ENCODE data around the gene NFU1. TPM values are rescaled to one million over a fixed set of nuclear protein-coding genes. Genes with fewer than 3 reads are reported as not detected.

NFU1 gene
- total and polyA plus RNA-seq, 8 donors: 16.0 to 40.6 (median 20.0) TPM

DNA sequence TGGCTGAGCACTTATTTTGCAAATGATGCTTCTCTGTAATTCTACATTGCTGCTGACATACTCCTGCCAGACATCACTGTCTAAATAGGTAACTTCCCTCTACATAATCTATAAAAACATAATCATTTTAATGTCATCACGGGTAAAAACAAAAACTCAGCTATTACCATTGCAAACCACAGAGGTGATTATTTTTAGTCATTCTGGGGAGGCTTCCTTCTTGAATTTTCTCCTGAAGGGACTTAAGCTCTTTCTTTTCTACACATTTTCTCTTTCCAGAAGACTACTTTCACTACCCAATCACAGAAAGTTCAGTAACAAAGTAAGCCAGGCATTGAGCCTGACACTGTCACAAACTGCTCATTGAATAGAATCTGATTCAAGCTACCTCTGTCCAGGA is 40.4 kb upstream of the NFU1 start:
- 69 to 92% methylated on average over 1 of the region's 1 CpG for WGBS, 2 donors
- H3K9me3 ChIP-seq: no peaks in the 10 kb centered on the region
- no peak overlapping the region for H3K4me3 ChIP-seq
- H3K36me3 ChIP-seq: no peaks in the 10 kb centered on the region
- intact Hi-C loops (cut with DNase I): no loop called here
- no peak for DNase-seq
- TF ChIP-seq, protein P1, sequence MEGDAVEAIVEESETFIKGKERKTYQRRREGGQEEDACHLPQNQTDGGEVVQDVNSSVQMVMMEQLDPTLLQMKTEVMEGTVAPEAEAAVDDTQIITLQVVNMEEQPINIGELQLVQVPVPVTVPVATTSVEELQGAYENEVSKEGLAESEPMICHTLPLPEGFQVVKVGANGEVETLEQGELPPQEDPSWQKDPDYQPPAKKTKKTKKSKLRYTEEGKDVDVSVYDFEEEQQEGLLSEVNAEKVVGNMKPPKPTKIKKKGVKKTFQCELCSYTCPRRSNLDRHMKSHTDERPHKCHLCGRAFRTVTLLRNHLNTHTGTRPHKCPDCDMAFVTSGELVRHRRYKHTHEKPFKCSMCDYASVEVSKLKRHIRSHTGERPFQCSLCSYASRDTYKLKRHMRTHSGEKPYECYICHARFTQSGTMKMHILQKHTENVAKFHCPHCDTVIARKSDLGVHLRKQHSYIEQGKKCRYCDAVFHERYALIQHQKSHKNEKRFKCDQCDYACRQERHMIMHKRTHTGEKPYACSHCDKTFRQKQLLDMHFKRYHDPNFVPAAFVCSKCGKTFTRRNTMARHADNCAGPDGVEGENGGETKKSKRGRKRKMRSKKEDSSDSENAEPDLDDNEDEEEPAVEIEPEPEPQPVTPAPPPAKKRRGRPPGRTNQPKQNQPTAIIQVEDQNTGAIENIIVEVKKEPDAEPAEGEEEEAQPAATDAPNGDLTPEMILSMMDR (IDR thresholded peaks at IDR 0.05): no peak
- H3K4me1 ChIP-seq: peaks cover 0 to 16% (median 0%) of the 10 kb centered on the region in 3 donors
- no peaks in the 10 kb centered on the region for H3K27me3 ChIP-seq
- no peak for FAIRE-seq
- no peak overlapping the region for H3K27ac ChIP-seq
- no peak for ATAC-seq

DNA sequence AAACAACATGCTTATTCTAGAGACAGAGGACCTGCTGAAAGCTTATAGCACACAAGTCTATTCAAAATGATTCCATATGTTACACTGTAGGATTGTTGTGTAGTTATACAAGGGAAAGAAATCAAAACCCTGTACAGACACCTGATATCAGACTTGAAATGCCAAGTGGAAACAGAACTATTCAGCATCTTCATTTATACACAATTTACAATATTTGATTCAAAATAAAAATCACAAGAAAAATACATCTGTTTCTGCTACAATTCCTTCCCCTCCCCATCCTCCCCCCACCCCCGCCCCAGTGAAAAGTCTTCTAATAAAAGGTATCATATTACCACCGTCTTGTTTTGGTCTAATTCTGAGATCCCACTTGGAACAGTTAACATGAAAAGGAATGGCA is 37.5 kb upstream of the NFU1 start:
- ATAC-seq (no peak), DNase-seq (no peak), FAIRE-seq (no peak)
- WGBS, 2 donors: 78 to 86% methylated on average over 2 of the region's 2 CpGs
- intact Hi-C loops (cut with DNase I): no loop called here
- no peaks in the 10 kb centered on the region for H3K27me3 ChIP-seq
- no peaks in the 10 kb centered on the region for H3K9me3 ChIP-seq
- H3K27ac ChIP-seq: no peak overlapping the region
- H3K4me1 ChIP-seq: peaks cover 0 to 16% (median 10%) of the 10 kb centered on the region in 3 donors
- H3K4me3 ChIP-seq: no peak overlapping the region
- no peaks in the 10 kb centered on the region for H3K36me3 ChIP-seq
- TF ChIP-seq, protein P1 (IDR thresholded peaks at IDR 0.05): no peak

DNA sequence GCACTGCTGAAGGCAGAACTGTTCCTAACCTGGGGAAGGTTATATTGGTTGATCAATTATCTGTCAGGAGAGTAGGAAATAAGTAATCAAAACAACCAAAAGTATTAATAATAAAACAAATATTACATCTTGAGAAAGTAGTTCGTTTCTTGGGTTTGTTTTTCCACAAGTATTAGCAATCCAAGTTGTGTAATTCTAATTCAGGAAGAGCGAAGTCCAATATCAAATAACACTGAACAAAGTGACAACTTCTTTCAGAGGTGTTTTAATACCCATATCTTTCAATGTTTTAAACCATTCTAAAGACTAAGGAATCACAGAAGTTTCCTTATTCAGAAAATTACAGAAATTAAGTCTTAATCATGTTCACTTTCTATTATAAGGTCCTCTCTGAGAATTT is 34.6 kb upstream of the NFU1 start:
- peaks cover 0 to 16% (median 10%) of the 10 kb centered on the region in 3 donors for H3K4me1 ChIP-seq
- peak overlapping the region in 1 of 4 donors; percentile 57 for H3K27ac ChIP-seq
- FAIRE-seq (no peak), ATAC-seq (peak; percentile 51 to 75 (median 64)), DNase-seq (no peak)
- H3K9me3 ChIP-seq: no peaks in the 10 kb centered on the region
- intact Hi-C loops (cut with DNase I): no loop called here
- TF ChIP-seq, protein P1 (IDR thresholded peaks at IDR 0.05): no peak
- no peaks in the 10 kb centered on the region for H3K36me3 ChIP-seq
- no peak overlapping the region for H3K4me3 ChIP-seq
- 38% methylated on average over 2 of the region's 2 CpGs for WGBS, 2 donors
- H3K27me3 ChIP-seq: no peaks in the 10 kb centered on the region

DNA sequence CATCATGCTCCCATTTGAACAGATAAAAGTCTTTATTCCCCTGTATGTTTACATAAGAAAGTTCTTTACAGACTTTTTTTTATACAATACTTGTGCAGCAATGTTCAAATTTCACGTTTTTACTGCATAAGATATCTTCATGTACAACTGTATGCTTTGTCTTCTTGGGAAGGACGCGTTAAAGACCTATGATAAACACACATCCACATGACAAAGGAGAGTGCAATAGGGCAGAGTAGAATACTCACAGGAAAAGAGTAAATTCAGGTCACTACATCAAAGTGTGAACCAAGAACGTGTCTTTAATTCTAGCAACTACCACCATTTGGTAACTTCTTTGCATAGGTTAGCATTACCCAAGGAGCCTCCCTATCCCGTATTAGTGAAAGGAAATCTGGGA is 33.7 kb upstream of the NFU1 start:
- intact Hi-C loops (cut with DNase I): no loop called here
- Histone ChIP-seq H3K36me3 (no peaks in the 10 kb centered on the region), H3K27ac (no peak overlapping the region), H3K27me3 (no peaks in the 10 kb centered on the region), H3K4me3 (no peak overlapping the region), H3K4me1 (peaks cover 0 to 12% (median 10%) of the 10 kb centered on the region in 3 donors), H3K9me3 (no peaks in the 10 kb centered on the region)
- TF ChIP-seq, protein P1 (IDR thresholded peaks at IDR 0.05): no peak
- FAIRE-seq (no peak), DNase-seq (no peak), ATAC-seq (no peak)
- 66 to 71% methylated on average over 5 of the region's 5 CpGs for WGBS, 2 donors

DNA sequence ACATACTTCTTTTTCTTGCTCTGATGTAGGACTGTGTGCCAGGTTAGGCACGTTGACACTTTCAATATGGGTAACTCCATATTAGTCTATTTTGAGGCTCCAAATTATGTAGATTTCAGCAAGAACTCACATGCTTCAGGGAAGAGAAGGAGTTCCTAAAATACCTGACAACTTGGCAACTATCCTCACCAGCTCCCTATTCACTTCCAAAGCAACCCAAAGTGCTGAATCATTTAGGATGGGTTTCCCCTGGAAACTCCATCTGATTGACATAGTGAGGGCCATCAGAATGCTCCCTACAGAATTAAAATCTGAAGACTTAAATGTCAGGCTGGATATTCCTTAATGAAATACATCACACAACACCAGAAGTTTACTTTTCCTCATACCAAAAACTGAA is 32.5 kb upstream of the NFU1 start:
- FAIRE-seq (no peak), DNase-seq (no peak), ATAC-seq (no peak)
- Histone ChIP-seq H3K27me3 (no peaks in the 10 kb centered on the region), H3K27ac (no peak overlapping the region), H3K36me3 (peaks cover 0 to 5% (median 0%) of the 10 kb centered on the region in 3 donors), H3K4me1 (peaks cover 0 to 12% (median 10%) of the 10 kb centered on the region in 3 donors), H3K4me3 (no peak overlapping the region), H3K9me3 (no peaks in the 10 kb centered on the region)
- intact Hi-C loops (cut with DNase I): no loop called here
- 81 to 97% methylated on average over 1 of the region's 1 CpG for WGBS, 2 donors
- TF ChIP-seq, protein P1 (IDR thresholded peaks at IDR 0.05): no peak
